Jurkat, Clone E6-1 (cell line): ENCODE data around the gene CEACAM1.
"Not testable (repeated sequence)": the region's sequence is repeated elsewhere in the genome, so short reads cannot be mapped to it uniquely, and the experiment has no call there.

Experiments used
- DNase-seq: peaks from one replicate; pipeline ENCODE4 v3.0.0-alpha.2; 2011; ENCODE audit warnings: low read depth, low spot score
- H3K4me3 ChIP-seq: 2 replicates; pipeline ENCODE4 v1.5.1; 2011; ENCODE audit warnings: mild to moderate bottlenecking, low read length, control low read depth, moderate library complexity

Gene CEACAM1

DNA sequence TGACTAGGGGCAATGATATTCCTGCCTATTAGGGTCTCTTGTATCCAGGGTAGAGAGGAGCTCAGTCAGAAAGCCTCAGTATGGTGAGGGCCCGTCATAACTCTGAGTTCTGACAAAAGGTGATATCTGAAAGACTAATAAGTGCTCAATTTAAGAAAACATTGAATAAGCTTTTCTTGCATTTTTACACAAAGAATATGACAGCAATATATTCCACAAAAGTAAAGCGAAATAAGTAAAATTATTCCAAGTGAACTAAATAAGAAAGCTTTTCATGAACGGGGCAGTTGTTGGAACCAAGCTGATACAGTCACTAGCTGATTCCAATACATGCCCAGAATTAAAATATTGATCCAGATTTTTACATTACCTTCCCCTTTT lies 40.5 kb downstream of the CEACAM1 start:
- no peak overlapping the region for H3K4me3 ChIP-seq
- DNase-seq, result no peak

DNA sequence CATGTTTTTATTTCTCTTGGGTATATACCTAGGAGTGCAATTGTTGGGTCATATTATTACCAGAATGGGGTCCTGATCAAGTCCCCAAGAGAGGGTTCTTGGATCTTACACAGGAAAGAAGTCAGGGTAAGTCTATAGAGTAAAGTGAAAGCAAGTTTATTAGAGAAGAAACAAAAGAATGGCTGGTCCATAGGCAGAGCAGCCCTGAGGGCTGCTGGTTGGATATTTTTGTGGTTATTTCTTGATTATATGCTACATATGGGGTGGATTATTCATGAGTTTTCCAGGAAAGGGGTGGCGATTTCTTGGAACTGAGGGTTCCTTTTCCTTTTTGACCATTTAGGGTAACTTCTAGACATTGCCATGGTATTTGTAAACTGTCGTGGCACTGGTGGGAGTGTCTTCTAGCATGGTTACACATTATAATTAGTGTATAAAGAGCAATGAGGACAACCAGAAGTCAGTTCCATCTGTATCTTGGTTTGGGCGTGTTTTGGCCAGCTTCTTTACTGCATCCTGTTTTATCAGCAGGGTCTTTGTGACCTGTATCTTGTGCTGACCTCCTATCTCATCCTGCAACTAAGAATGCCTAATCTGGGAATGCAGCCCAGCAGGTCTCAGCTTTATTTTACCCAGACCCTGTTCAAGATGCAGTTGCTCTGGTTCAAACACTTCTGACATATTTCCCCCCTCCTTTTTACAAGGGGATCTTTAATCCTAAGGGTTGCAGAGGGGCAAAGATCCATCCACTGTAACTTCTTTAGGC lies 41.1 kb downstream of the CEACAM1 start:
- no peak for DNase-seq
- H3K4me3 ChIP-seq, result no peak overlapping the region

DNA sequence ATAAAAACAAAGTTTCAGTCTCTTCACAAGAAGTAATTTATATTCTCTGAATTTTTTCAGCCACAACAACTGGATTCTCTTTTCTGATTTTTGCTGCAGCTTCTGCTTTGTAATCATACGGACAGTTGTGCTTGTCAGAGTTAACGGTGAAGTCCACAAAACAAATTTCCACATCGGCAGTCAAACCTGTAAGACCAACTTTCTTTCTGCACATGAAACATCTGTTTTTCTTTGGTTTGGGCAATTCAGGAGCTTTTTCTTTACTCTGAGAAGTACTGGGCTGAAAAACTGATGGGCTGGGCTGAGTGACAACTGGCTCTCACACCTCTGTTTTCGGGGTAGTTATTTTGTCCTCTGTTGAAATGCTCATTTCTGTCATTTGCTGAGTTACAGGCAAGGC lies 43.2 kb downstream of the CEACAM1 start:
- not testable (repeated sequence) for H3K4me3 ChIP-seq, DNase-seq

DNA sequence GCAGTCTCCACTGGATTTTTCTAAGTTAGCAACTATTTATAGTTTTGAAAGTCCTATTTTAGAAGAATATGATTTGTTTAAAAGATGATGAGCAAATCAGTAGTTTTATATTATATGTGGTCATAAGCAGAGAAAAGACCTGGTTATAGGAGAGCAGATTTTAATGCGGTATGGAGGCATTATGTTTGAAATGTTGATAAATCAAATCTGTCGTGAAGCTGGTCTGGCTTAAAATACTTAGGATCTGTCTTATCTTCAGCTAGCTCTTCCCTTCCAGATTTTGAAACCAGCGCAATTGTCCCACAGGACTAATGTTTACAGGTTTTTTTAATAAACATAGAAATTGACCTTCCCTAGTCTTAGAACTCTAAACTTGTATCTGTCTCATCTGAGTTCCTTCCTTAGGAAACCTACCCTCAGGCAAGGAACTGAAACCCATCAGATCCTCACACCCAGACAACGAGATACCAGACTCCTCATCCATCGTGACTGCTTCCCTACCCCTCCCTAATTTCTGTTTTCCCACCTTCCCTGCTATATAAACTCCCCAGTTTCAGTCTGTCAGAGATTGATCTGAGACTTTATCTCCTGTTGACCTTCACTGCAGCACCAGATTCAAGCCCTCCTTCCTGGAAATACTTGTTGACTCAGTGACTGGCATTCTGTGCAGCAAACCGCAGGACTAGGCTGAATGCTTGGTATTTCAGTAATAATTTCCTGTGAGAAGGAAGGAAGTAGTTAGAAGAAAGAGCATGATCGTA lies 47.8 kb downstream of the CEACAM1 start:
- no peak for DNase-seq

DNA sequence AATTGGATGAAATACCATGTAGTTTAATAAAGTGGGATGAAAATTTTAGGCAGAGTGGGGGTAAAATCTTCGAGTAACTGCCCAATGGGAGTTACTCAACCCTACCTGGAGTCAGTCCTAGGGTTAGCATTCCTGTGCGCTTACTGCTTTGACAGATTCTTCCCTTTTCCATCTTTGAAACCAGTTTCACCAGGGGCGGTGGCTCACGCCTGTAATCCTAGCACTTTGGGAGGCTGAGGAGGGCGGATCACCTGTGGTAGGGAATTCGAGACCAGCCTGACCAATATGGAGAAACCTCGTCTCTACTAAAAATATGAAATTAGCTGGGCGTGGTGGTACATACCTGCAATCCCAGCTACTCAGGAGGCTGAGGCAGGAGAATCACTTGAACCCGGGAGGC lies 48.5 kb downstream of the CEACAM1 start:
- H3K4me3 ChIP-seq, result no peak overlapping the region
- DNase-seq, result no peak

More for the DNA sequence above, 47.8 kb downstream of the CEACAM1 start:
- no peak overlapping the region for H3K4me3 ChIP-seq

DNA sequence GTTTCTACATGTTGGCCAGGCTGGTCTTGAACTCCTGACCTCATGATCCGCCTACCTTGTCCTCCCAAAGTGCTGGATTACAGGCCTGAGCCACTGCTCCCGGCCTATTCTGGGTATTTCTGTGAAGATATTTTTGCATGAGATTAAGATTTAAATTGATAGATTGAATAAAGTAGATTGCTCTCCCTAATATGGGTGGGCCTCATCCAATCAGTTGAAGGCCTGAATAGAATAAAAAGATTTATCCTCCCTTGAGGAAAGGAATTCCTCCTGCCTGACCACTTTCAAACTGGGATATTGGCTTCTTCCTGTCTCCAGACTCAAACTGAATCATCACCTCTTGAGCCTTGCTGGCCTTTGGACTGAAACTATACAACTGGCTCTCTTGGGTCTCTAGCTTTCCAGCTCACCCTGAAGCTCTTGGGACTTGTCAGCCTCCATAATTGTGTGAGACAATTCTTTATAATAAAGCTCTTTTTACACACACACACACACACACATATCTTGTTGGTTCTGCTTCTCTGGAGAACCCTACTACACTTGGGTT lies 49.4 kb downstream of the CEACAM1 start:
- H3K4me3 ChIP-seq, result no peak overlapping the region
- no peak for DNase-seq

DNA sequence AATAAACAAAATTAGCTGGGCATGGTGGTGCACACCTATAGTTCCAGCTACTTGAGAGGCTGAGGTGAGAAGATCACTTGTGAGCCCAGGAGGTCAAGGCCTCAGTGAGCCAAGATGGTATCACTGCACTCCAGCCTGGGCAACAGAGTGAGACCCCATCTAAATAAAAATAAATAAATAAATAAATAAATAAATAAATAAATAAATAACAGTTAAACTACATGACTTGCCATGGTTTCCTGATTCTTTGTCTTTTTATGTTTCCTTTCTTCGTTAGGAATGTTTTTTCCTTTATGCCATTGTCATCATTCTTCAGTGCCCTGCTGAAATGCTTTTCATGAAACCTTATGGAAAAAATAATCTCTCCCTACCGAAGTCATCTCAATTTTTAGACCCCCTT lies 50.3 kb downstream of the CEACAM1 start:
- no peak overlapping the region for H3K4me3 ChIP-seq
- no peak for DNase-seq

DNA sequence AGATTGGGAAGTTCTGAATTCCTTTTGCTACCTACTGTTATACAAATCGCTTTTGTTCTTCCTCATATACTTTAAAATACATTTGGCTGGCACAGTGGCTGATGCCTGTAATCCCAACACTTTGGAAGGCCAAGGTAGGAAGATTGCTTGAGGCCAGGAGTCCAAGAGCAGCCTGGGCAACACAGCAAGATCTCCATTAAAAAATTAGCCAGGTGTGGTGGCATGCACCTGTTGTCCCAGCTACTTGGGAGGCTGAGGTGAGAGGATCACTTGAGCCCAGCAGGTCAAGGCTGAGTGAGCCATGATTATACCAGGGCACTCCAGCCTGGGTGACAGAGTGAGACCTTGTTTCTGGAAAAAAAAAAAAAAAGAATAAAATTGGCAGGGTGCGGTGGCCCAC lies 51.2 kb downstream of the CEACAM1 start:
- no peak for DNase-seq

DNA sequence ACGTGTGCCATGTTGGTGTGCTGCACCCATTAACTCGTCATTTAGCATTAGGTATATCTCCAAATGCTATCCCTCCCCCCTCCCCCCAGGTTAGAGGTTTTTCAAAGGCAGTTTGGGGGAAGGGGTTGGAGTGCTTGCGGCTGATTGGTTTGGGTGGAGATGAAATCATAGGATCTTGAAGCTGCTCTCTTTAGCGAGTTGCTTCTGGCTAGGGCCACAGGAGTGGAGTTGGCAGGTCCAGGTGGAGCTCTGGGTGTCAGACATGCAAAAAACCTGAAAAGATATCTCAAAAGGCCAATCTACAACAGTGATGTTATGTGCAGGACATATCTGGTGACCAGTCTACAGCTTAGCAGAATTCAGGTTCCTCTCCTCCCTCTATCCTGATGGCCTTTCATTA lies 52.9 kb downstream of the CEACAM1 start:
- DNase-seq, result no peak
- H3K4me3 ChIP-seq, result no peak overlapping the region

More for the DNA sequence above, 51.2 kb downstream of the CEACAM1 start:
- H3K4me3 ChIP-seq, result no peak overlapping the region

DNA sequence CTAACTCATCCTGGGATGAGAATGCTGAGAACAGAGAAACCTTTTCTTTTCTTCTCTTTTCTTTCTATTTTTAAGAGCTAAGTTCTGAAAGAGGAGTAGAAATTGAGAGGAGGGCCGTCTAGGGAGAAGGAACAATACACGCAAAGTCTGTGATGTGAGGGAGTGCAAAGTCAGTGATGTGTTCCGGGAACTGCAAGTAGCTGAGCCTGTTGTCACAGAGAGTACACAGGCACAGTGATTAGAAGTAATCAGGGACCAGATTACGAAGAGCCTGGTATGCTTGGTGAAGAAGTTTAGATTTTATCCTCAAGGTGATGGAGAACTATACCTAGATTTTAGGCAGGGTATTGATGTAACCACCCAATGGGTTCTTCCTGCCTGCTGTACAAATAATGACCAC lies 53.5 kb downstream of the CEACAM1 start:
- DNase-seq, result no peak

DNA sequence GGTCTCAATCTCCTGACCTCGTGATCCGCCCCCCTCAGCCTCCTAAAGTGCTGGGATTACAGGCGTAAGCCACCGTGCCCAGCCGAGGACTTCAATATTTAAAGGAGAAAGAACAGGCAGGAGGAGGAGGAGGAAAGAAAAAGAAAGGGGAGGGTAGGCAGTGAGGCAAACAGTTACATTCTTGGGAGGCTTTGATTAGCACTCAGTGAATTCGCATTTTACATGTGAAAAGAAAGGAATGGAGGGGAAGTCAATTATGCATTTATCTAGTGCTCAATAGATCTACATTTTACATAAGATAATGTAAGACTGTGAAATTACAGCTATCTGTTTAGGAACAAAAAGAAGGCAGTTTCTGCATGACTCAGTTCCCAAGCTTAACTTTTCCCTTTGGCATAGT lies 54.6 kb downstream of the CEACAM1 start:
- DNase-seq, result no peak
- H3K4me3 ChIP-seq, result no peak overlapping the region

More for the DNA sequence above, 53.5 kb downstream of the CEACAM1 start:
- no peak overlapping the region for H3K4me3 ChIP-seq

DNA sequence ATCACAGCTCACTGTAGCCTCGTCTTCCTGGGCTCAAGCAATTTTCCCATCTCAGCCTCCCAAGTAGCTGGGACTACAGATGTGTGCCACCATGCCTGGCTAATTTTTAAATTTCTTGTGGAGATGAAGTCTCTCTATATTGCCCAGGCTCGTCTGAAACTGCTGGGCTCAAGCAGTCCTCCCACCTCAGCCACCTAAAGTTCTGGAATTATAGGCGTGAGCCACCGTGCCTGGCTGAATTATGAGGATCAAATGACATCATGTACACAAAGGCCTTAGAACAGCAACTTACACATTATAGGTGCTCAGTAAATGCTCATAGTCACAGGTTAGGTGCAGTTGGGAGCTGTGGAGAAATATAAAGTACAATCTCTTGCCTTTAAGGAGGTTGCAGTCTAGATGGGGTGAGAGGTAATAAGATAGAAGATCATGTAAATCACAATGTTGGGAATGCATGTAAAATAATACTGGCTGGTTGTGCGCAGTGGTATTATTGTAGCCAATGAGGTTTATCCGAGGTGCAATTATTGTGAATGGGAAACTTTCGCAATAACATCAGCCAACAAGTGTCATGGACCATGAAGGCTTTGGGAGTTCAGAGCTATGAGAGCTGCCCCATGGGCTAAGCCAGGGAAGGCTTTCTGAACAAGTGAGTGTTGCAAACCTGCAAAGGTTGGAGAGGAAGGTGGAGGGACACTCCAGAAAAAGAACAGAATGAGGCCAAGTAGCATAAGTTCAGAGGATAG lies 55.7 kb downstream of the CEACAM1 start:
- H3K4me3 ChIP-seq, result no peak overlapping the region
- no peak for DNase-seq

DNA sequence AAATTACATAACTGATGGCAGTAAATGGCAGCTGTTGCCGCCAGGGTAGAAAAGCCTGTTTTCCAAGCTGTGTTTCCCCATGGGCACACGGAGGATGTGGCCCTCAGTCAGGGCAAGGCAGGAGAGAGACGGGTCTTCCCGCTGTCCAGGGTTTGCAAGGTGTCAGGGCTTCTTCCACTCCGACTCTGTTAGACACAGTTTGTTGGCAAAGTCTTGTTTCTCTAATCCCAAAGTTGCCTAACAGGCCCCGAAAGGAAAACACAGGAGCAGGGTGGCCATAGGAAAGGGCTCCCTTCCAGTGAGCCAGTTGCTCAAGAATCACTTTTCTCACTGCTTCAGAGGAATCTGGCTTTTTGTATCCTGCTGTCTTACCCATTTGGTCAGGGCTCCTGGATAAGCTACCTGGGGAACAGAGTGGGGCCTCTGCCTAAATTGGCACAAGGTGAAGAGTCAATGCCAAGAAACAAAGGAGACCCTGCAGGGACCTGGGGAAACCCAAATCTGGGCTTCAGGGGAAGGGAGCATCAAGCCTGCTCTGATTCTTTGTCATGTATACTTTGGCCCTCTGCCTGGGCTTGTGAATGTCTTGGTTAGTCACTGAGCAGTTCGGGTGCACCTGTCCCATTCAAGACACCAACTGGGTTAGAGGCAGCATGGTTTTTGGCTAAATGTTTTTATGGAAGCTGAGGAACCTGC lies 56.6 kb downstream of the CEACAM1 start:
- DNase-seq, result no peak
- H3K4me3 ChIP-seq, result no peak overlapping the region

DNA sequence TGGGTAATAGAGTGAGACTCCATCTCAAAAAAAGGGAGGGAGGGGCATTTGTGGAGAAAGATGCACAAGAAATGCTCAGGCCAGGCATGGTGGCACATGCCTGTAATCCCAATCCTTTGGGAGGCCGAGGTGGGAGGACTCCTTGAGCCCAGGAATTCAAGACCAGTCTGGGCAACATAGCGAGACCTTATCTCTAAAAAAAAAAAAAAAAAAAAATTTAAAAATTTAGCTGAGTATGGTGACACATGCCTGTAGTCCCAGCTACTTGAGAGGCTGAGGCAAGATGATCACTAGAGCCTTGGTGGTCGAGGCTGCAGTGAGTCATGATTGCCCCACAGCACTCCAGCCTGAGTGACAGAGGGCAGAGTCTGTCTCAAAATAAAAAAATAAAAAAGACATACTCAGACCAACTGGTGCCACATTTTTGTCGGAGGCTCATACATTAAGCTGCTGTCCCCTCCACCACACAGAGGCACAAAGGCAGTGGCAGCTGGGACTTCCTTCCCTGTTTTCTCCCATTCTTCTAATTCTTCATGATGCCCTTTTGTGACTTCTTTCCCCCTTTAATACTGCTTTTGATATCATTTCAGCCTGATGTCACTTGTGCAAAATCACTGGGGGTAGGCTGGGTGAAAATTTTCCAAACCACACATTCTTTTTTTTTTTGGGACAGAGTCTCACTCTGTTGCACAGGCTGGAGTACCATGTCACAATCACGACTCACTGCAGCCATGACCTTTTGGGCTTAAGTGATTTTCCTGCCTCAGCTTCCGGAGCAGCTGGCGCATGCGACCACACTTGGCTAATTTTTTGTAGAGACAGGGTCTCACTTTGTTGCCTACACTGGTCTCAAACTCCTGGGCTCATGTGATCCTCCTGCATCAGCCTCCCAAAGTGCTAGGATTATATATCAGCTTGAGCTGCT lies 58.7 kb downstream of the CEACAM1 start:
- no peak for DNase-seq
- no peak overlapping the region for H3K4me3 ChIP-seq

DNA sequence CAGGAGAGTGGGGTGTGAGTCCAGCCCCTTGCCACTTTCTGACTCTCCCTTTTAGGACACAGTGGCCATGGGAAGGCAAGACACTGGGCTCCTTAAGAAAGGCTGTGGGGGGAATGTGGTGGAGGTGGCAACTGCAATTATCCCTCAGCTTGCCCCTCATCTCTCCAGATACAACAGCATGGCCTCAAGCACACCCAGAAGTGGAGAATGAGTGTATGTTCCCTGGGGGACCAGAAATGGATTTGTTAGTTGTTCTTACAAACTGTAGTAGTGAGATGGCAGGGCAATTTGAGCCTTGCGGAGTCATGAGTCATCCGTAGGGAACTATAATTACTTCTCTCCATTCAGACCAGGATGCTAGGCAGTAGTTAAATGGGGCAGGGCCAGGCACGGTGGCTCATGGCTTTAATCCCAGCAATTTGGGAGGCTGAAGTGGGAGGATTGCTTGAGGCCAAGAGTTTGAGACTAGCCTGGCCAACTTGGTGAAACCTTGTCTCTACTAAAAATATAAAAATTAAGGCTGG lies 59.9 kb downstream of the CEACAM1 start:
- no peak for DNase-seq

DNA sequence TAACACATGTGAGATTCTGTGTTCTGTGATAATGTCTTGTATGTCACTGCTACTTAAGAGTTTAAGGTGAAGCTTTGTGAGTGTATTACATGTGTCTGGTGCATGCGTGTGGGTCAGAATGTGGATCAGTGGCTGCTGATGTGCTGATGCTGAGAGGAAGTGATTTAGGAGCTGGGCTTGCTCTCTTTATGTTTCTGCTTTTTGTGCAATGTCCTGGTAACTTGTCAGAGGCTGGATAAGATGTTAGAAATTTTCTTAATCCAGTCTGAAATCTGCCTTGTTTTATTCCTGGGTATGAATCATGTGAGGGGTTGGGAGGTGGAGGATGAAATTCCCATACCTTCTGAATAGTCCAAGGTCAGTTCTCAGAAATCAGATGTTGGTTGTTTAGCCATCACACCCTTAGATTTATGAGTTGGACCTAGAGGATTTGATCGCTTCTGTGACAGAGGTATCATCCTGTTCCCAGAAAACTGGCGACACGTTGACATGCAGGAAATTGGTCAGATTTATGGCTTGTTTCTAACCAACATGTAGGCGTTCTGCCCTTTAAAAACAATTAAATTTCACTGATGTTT lies 61.0 kb downstream of the CEACAM1 start:
- no peak for DNase-seq
- no peak overlapping the region for H3K4me3 ChIP-seq

More for the DNA sequence above, 59.9 kb downstream of the CEACAM1 start:
- H3K4me3 ChIP-seq, result no peak overlapping the region

DNA sequence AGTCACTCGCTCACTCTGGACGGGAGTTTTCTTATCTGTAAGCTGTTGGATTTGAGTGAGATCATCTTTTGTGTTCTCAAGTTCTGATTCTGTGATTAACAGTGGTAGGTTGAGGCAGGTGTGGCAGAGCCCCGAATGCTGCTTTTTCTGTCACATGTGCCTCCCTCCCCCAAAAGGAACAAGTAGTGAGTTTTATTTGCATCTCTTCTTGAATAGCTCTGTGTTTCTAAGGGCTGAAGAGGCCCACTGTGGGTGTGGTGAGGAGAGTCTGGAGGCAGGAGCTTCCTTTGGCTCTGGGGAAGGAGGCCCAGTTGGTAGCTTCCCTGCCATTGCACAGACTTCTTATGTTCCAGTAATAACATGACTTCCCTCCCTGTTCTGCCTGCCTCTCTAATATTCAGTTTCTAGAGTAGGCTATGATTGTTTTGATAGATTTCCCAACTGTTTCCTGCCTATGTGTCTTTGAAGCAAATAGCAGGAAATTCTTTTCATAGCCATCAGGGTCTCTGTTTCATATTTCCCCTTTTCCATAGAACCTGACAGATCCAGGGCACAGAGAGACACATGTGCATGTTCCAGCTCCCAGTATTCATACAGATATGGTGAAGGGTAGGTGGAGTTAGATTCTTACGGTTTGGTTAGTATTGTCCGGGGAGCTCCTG lies 61.6 kb downstream of the CEACAM1 start:
- no peak for DNase-seq
- H3K4me3 ChIP-seq, result no peak overlapping the region
